Measurements from ENCODE around the gene C17orf107.

DNA sequence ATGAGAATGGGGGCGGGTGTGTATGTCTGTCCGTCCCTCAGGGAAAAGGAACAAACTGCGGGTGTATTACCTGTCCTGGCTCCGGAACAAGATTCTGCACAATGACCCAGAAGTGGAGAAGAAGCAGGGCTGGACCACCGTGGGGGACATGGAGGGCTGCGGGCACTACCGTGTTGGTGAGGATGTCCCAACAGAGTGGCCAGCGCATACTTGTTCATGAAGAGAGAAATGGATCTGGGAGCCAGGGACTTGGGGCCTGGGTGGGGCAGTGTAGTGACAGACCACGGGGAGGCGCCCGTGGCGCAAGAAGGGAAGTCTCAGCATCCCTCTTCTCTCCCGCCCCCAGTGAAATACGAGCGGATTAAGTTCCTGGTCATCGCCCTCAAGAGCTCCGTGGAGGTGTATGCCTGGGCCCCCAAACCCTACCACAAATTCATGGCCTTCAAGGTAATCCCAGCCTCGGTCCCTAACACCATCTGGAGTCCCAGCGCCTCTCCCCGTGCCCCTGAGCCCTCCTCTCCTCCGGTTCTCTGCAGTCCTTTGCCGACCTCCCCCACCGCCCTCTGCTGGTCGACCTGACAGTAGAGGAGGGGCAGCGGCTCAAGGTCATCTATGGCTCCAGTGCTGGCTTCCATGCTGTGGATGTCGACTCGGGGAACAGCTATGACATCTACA lies 3.5 kb upstream of the C17orf107 start:
- TF ChIP-seq, protein P1, sequence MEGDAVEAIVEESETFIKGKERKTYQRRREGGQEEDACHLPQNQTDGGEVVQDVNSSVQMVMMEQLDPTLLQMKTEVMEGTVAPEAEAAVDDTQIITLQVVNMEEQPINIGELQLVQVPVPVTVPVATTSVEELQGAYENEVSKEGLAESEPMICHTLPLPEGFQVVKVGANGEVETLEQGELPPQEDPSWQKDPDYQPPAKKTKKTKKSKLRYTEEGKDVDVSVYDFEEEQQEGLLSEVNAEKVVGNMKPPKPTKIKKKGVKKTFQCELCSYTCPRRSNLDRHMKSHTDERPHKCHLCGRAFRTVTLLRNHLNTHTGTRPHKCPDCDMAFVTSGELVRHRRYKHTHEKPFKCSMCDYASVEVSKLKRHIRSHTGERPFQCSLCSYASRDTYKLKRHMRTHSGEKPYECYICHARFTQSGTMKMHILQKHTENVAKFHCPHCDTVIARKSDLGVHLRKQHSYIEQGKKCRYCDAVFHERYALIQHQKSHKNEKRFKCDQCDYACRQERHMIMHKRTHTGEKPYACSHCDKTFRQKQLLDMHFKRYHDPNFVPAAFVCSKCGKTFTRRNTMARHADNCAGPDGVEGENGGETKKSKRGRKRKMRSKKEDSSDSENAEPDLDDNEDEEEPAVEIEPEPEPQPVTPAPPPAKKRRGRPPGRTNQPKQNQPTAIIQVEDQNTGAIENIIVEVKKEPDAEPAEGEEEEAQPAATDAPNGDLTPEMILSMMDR (IDR thresholded peaks at IDR 0.05; ENCODE audit: low read depth, low read length), result no peak
- no peak for TF ChIP-seq EZH2phosphoT487 (IDR thresholded peaks at IDR 0.05; ENCODE audit: low read depth)
